ENCODE measurements around the gene EFNB2. TPM values are rescaled to one million over a fixed set of nuclear protein-coding genes. Genes with fewer than 3 reads are reported as not detected.

EFNB2 gene
- total and polyA plus RNA-seq, 2 of the 8 experiments (the other 6 are each of a cell fraction or from before 2014, with no cell fraction given): 8.2 to 12.0 TPM

- ChIA-PET CTCF (ENCODE audit: partially characterized antibody) (interaction anchor here (0.8 to 2.2 kb wide), 5 partner anchors 8 to 12 kb away, joined by 3 to 5 read pairs (median 4); partner anchors contain the start of gene EFNB2), POLR2A (ENCODE audit: partially characterized antibody) (interaction anchor here (2.4 kb wide), 1 partner anchor 10 kb away, joined by 9 read pairs; the partner anchor contains the start of gene EFNB2)
- H3K79me1 ChIP-seq (ENCODE audit: low read depth, low read length): no peaks in the 10 kb centered on the region; the same call in 1 of the 2 replicates
- 0 out of 2 replicates have a peak overlapping the region, but pooled peaks have one; percentile 6 for H2BK15ac ChIP-seq (ENCODE audit: low read length)
- no peak overlapping the region for H3K9ac ChIP-seq (replicated peaks in 1 of 4; ENCODE audit: extremely low read depth in 1 of 4, low read depth in 3 of 4, low read length in 3 of 4)
- no peaks in the 10 kb centered on the region for H3K27me3 ChIP-seq (replicated peaks in 1 of 4; ENCODE audit: control insufficient read depth in 3 of 4, extremely low read depth in 1 of 4, insufficient read depth in 3 of 4, low read length in 3 of 4)
- H2BK12ac ChIP-seq (ENCODE audit: low read depth, low read length): peak overlapping the region; percentile 61; the same call in 1 of the 2 replicates
- H4K5ac ChIP-seq (ENCODE audit: insufficient read length, low read depth, low read length): no peak overlapping the region
- no peak overlapping the region for H2BK5ac ChIP-seq (ENCODE audit: low read depth, low read length)
- H2BK20ac ChIP-seq (ENCODE audit: low read length): no peak overlapping the region
- 0 out of 2 replicates have a peak overlapping the region, but pooled peaks have one; percentile 18 for H2AK5ac ChIP-seq (ENCODE audit: low read depth, low read length)
- no peak overlapping the region for H3K23ac ChIP-seq (ENCODE audit: insufficient read length)
- H3K18ac ChIP-seq (ENCODE audit: extremely low read depth, low read length): no peak overlapping the region
- H4K20me1 ChIP-seq (replicated peaks in 1 of 2; ENCODE audit: control insufficient read depth in 1 of 2, insufficient read depth in 2 of 2, low read length in 2 of 2): peaks cover 0 to 17% of the 10 kb centered on the region in 2 experiments
- no peak overlapping the region; a peak in 1 of 4 replicates for H3K4me2 ChIP-seq (ENCODE audit: insufficient read depth in 1 of 2, low read depth in 2 of 2, low read length in 2 of 2)
- no peak overlapping the region for H4K91ac ChIP-seq (replicated peaks; ENCODE audit: insufficient read length, low read length)
- H3K4ac ChIP-seq (replicated peaks; ENCODE audit: insufficient read length, low read depth, low read length): peak overlapping the region; percentile 21
- H2AFZ ChIP-seq (ENCODE audit: low read length): no peak overlapping the region
- H2BK120ac ChIP-seq (replicated peaks; ENCODE audit: low read depth, low read length): no peak overlapping the region
- H3K9me3 ChIP-seq (ENCODE audit: insufficient read depth in 2 of 2, low read depth in 1 of 2, low read length in 1 of 2): no peaks in the 10 kb centered on the region
- peaks cover 11 to 32% (median 20%) of the 10 kb centered on the region in 4 experiments; a peak in 6 of 7 replicates for H3K4me1 ChIP-seq (replicated peaks in 1 of 4; ENCODE audit: control insufficient read depth in 3 of 4, insufficient read depth in 4 of 4, low read length in 3 of 4)
- no peak overlapping the region for H3K4me3 ChIP-seq (ENCODE audit: extremely low read depth in 1 of 4, insufficient read depth in 2 of 4, low read depth in 3 of 4, low read length in 4 of 4)
- H3K27ac ChIP-seq (ENCODE audit: low read depth, low read length): no peak overlapping the region
- no peak overlapping the region for H3K56ac ChIP-seq (replicated peaks; ENCODE audit: insufficient read length, low read depth, low read length)
- DNase-seq (ENCODE audit: low read depth in 1 of 2, low spot score in 2 of 2) (no peak), FAIRE-seq (no peak)
- no peak overlapping the region for H4K8ac ChIP-seq (ENCODE audit: extremely low read depth, insufficient read depth, low read length)
- H3K14ac ChIP-seq (ENCODE audit: insufficient read length): no peak overlapping the region
- H3K23me2 ChIP-seq (ENCODE audit: low read depth, low read length): no peaks in the 10 kb centered on the region
- 83% methylated on average over 3 of the region's 3 CpGs; no CpG with 5 or more reads in 1 of the 2 experiments for WGBS, 2 experiments (ENCODE audit: extremely low coverage in 1 of 2, insufficient coverage in 1 of 2, insufficient read length in 1 of 2, insufficient replicate concordance in 2 of 2, low coverage in 1 of 2, low lambda C conversion rate in 2 of 2, missing lambda C conversion rate in 1 of 2)
- H3K36me3 ChIP-seq (ENCODE audit: control insufficient read depth in 2 of 4, insufficient read depth in 4 of 4, low read length in 3 of 4): no peaks in the 10 kb centered on the region
- H3K79me2 ChIP-seq (ENCODE audit: control insufficient read depth in 1 of 2, insufficient read depth in 2 of 2, low read length in 2 of 2): peaks cover 0 to 81% of the 10 kb centered on the region in 2 experiments; a peak in 2 of 4 replicates
- TF ChIP-seq KDM5A (IDR thresholded peaks at IDR 0.05; ENCODE audit: low read length): no peak
- no peak for TF ChIP-seq FOSL1 (IDR thresholded peaks at IDR 0.05; ENCODE audit: insufficient read depth, low read depth, low read length)
- TF ChIP-seq PHF8 (conservative IDR thresholded peaks at IDR 0.05; ENCODE audit: low read depth, low read length): no peak
- no peak for TF ChIP-seq KDM1A (IDR thresholded peaks at IDR 0.05; ENCODE audit: borderline replicate concordance, low read length)
- no peak for TF ChIP-seq CREB1 (IDR thresholded peaks at IDR 0.05)
- no peak for TF ChIP-seq CTBP2 (IDR thresholded peaks at IDR 0.05; ENCODE audit: borderline replicate concordance, insufficient read depth, insufficient read length, low read length)
- no peak for TF ChIP-seq TEAD4 (IDR thresholded peaks at IDR 0.05; ENCODE audit: low read depth, low read length)
- no peak for TF ChIP-seq CEBPB (IDR thresholded peaks at IDR 0.05; ENCODE audit: low read depth, low read length)
- no peak for TF ChIP-seq HDAC6 (IDR thresholded peaks at IDR 0.05; ENCODE audit: low read depth, low read length)
- no peak for TF ChIP-seq SIX5 (IDR thresholded peaks at IDR 0.05; ENCODE audit: low read depth, low read length)
- TF ChIP-seq SIRT6 (IDR thresholded peaks at IDR 0.05; ENCODE audit: low read length): no peak
- no peak for TF ChIP-seq RFX5 (IDR thresholded peaks at IDR 0.05; ENCODE audit: borderline replicate concordance, low read depth, low read length)
- TF ChIP-seq JUN (IDR thresholded peaks at IDR 0.05; ENCODE audit: low read depth, low read length): no peak
- no peak for TF ChIP-seq HDAC2 (IDR thresholded peaks at IDR 0.05; ENCODE audit: borderline replicate concordance in 1 of 2, low read depth in 2 of 2, low read length in 2 of 2)
These were observed 9.6 kb downstream of the EFNB2 start for GRCh38 chr13:106525865-106526264.

Measured in H1 (cell line).